Choroid plexus epithelial cell (primary cell): ENCODE results near the gene SYK.

ENCODE experiments used
- DNase-seq: peaks from one replicate; pipeline ENCODE4 v3.0.0-alpha.2; 2010; ENCODE audit warnings: low read depth
- H3K4me3 ChIP-seq: 2 replicates; pipeline ENCODE4 v1.5.1; 2011; ENCODE audit warnings: low read depth, mild to moderate bottlenecking, control low read depth, low read length, moderate library complexity
- CTCF ChIP-seq: conservative IDR thresholded peaks from 2 replicates; pipeline ENCODE4 v1.5.1; 2011; ENCODE audit warnings: low read depth, mild to moderate bottlenecking, control low read depth, inconsistent platforms, low read length, moderate library complexity

Gene SYK

GRCh38 chr9:90822866-90823265 lies 21.2 kb downstream of the SYK start:
- DNase-seq: no peak
- TF ChIP-seq CTCF: no peak
- no peak overlapping the region for H3K4me3 ChIP-seq

- no peak for TF ChIP-seq CTCF
- H3K4me3 ChIP-seq: no peak overlapping the region
- no peak for DNase-seq
Observed at GRCh38 chr9:90825586-90825985, 24.0 kb downstream of the SYK start.

- no peak for TF ChIP-seq CTCF
- no peak overlapping the region for H3K4me3 ChIP-seq
- no peak for DNase-seq
Observed at GRCh38 chr9:90826326-90827020, 24.9 kb downstream of the SYK start.

- no peak for TF ChIP-seq CTCF
- no peak for DNase-seq
- no peak overlapping the region for H3K4me3 ChIP-seq
Observed at GRCh38 chr9:90827181-90827871, 25.7 kb downstream of the SYK start.

- H3K4me3 ChIP-seq: no peak overlapping the region
- no peak for TF ChIP-seq CTCF
- no peak for DNase-seq
Observed at GRCh38 chr9:90830051-90830450, 28.4 kb downstream of the SYK start.

GRCh38 chr9:90830977-90831376 lies 29.4 kb downstream of the SYK start:
- TF ChIP-seq CTCF: no peak
- no peak overlapping the region for H3K4me3 ChIP-seq
- DNase-seq: no peak

- no peak for TF ChIP-seq CTCF
- no peak for DNase-seq
- no peak overlapping the region for H3K4me3 ChIP-seq
Observed at GRCh38 chr9:90832261-90832660, 30.6 kb downstream of the SYK start.
